Vagina (tissue), 2 donors: ENCODE data around the gene ABCA7.

ENCODE experiments used
- POLR2A ChIP-seq, 2 donors: fragments of 450-650 bp; IDR thresholded peaks; one replicate each; pipeline ENCODE4 v1.6.1; 2017; ENCODE audit warnings: antibody characterized with exemption in 2 of 2, mild to moderate bottlenecking in 2 of 2, moderate library complexity in 2 of 2
- TF ChIP-seq, protein P1 (sequence below), 3 experiments: fragments of 450-650 bp in 2 of 3; fragments of 200-600 bp in 1 of 3; sonication (generic) in 1 of 3; IDR thresholded peaks; one replicate each; pipeline ENCODE4 v1.5.1; 2017 to 2019; ENCODE audit warnings: antibody characterized with exemption in 3 of 3, mild to moderate bottlenecking in 2 of 3, moderate library complexity in 2 of 3

GRCh38 chr19:1000095-1000494, 39.8 kb upstream of the ABCA7 start, which contains the start of gene GRIN3B:
- TF ChIP-seq, protein P1, sequence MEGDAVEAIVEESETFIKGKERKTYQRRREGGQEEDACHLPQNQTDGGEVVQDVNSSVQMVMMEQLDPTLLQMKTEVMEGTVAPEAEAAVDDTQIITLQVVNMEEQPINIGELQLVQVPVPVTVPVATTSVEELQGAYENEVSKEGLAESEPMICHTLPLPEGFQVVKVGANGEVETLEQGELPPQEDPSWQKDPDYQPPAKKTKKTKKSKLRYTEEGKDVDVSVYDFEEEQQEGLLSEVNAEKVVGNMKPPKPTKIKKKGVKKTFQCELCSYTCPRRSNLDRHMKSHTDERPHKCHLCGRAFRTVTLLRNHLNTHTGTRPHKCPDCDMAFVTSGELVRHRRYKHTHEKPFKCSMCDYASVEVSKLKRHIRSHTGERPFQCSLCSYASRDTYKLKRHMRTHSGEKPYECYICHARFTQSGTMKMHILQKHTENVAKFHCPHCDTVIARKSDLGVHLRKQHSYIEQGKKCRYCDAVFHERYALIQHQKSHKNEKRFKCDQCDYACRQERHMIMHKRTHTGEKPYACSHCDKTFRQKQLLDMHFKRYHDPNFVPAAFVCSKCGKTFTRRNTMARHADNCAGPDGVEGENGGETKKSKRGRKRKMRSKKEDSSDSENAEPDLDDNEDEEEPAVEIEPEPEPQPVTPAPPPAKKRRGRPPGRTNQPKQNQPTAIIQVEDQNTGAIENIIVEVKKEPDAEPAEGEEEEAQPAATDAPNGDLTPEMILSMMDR (IDR thresholded peaks at IDR 0.05): peak in 2 of 3 experiments; percentile 3 to 21
- TF ChIP-seq POLR2A (IDR thresholded peaks at IDR 0.05): no peak
